ENCODE measurements around the gene PAF1.

Gene PAF1

DNA sequence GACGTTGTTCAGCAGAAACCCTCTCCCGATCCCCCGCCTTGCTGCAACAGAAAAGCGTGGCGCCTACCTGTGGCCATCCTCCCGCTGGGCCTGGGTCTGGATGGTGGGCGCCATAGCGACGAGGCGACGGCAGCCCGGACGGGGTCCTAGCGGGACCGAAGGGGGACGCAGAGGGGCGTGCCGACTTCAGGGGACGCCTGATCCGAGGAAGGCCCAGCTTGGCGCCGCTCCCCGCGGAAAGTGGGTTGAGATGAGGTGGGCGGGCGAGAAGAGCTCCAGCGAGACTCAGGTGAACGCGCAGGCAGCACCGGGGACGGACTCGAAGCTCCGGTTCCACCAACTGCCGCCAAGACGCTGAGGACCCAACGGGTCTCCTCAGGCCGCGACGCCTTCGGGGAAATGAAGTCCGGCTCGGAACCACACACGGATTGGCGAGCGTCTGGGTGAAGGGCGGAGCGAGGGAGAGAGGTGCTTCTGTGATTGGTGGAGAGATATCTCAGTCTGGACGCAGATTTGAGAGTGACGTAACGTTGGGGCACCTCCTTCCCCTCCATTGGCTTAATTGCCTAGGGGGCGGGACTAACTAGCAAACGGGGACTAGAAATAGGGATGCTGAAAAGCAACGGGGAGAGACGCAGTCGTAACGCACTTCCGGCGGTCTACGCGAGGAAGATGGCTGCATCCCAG, at the start of gene PAF1, which contains the start of gene MED29:
Gene PAF1, minus strand, starts transcription at position 356 of the 687 bp plus-strand sequence. Its CDS starts 242 bp downstream, at position 114.
Gene MED29, plus strand, starts transcription at position 628 of the 687 bp plus-strand sequence. Its CDS starts 45 bp downstream, at position 673.
- DNase-seq (ENCODE audit: low read depth in 4 of 4, low spot score in 1 of 4), result peak; percentile 78 to 92 (median 90)

DNA sequence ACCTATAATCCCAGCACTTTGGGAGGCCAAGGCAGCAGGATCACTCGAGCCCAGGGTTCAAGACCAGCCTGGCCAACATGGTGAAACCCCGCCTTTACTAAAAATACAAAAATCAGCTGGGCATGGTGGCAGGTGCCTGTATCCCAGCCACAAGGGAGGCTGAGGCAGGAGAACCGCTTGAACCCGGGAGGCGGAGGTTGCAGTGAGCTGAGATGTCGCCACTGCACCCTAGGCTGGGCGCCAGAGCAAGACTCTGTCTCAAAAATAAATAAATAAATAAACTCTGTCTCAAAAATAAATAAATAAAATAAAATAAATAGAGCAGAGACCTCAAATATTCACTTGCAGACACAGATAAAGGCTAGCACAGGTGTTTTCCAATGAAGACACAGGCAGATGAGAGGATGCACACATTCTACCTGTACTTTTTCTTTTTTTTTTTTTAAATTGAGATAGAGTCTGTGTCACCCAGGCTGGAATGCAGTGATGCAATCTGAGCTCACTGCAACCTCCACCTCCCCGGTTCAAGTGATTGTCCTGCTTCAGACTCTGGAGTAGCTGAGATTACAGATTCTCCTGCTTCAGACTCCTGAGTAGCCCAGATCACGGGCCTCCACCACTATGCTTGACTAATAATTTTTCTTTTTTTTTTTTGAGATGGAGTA, 47.5 kb upstream of the PAF1 start:
- no peak for DNase-seq (ENCODE audit: low read depth in 4 of 4, low spot score in 1 of 4)

DNA sequence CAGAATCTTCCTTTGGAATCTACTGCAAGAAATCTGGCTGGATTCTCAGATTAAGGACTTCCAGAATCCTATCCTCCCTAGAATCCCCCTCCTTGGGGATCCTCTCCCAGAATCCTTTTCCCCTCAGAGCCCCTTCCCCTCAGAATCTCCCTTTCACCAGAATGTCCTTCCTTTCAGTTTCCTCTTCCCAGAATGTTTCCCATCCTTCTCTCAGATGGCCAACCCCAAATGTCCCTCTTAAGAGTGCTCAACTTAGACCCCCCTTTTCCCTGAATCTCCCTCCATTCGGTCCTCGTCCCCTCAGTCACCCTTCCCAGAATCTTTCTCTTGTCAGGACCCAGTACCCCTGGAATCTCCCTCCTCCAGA, 45.4 kb upstream of the PAF1 start:
- DNase-seq (ENCODE audit: low read depth in 4 of 4, low spot score in 1 of 4), result no peak

DNA sequence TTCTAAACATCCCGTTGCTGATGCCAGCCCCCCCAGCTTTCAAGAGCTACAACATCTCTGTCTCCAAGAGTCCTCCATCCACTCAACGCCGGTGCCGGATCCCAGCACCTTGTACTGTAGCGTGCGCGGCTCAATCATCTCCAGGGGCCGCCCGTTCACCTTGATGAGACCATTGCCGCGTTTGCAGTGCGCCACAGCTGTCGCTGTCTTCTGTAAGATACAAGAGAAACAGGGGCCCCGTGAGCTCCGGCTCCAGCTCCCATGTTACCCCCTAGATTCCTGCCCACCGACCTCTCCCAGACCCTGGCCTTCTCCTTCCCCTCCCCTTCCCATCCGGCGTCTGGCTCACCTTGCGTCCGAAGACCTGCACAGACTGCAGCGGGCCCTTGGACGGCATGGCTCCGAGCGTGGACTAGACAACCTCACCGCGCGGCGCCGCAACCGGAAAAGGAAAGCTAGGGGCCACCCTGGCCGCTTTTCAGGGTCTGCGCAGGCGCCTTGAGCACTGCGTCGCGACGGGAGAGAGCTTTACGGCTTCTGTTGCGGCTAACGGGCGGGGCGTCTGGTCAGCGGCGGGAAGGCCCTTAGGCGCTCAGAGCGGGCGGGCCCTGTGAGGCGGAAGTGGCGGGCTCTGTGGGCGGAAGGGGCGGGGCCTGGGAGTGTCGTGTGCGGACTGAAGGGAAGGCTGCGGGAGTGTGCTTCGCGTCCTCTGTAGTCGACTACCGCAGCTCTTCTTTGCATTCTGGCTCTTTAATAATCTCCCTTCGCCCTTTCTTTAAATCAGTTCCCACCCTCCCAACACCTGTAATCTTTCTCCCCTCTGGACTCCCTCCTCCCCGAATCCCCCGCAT, 44.8 kb upstream of the PAF1 start, which contains the start of gene RPS16:
Gene RPS16, minus strand, starts transcription at position 451 of the 851 bp plus-strand sequence. Its CDS starts 54 bp downstream, at position 397.
- DNase-seq (ENCODE audit: low read depth in 4 of 4, low spot score in 1 of 4), result peak; percentile 98 to 99 (median 99)

GRCh38 chr19:39434123-39435076, 43.5 kb upstream of the PAF1 start:
- no peak for DNase-seq (ENCODE audit: low read depth in 4 of 4, low spot score in 1 of 4)

- DNase-seq (ENCODE audit: low read depth in 4 of 4, low spot score in 1 of 4), result no peak
Observed at GRCh38 chr19:39433480-39434079, 42.7 kb upstream of the PAF1 start.

- no peak for DNase-seq (ENCODE audit: low read depth in 4 of 4, low spot score in 1 of 4)
Observed at GRCh38 chr19:39432677-39433025, 41.7 kb upstream of the PAF1 start.

GRCh38 chr19:39430675-39431593, 40.0 kb upstream of the PAF1 start:
- no peak for DNase-seq (ENCODE audit: low read depth in 4 of 4, low spot score in 1 of 4)

- no peak for DNase-seq (ENCODE audit: low read depth in 4 of 4, low spot score in 1 of 4)
Observed at GRCh38 chr19:39428283-39429112, 37.6 kb upstream of the PAF1 start.

GRCh38 chr19:39427707-39428106, 36.8 kb upstream of the PAF1 start:
- no peak for DNase-seq (ENCODE audit: low read depth in 4 of 4, low spot score in 1 of 4)

DNA sequence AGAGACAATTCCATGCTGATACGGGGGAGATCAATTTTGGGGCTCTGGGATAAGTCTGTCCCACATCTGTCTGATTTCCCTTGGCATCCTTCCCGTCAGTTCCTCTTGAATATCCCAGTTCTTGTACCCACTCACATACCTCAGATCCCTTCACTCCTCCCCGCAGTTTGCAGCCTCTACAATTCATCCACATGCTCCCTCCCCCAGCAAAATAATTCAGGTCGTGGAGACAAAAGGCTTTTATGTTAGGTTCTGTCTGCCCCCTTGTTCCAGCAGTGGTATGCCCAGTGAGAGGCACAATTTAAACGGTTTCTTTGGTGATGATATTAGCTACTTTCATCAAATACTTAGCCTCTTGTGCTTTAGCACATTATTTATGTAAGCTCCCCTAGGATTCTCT, 35.3 kb upstream of the PAF1 start:
- no peak for DNase-seq (ENCODE audit: low read depth in 4 of 4, low spot score in 1 of 4)

DNA sequence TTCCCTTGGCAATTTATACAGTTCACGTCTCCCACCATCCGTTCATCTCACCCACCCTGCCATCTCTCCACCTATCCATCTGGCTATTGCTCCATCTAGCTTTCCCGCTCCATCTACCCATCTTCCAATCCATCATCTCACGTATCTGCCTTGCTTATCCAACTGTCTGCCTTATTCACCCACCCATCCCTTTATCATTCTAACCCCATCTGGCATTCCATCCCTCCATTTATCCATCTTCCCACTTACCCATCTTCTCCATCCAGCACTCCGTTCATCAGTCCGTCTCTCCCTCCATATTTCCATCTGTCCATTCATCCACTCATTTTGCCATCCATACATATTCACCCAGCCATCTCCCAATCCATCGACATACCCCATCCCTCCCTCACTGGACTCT, 34.8 kb upstream of the PAF1 start:
- DNase-seq (ENCODE audit: low read depth in 4 of 4, low spot score in 1 of 4), result no peak

DNA sequence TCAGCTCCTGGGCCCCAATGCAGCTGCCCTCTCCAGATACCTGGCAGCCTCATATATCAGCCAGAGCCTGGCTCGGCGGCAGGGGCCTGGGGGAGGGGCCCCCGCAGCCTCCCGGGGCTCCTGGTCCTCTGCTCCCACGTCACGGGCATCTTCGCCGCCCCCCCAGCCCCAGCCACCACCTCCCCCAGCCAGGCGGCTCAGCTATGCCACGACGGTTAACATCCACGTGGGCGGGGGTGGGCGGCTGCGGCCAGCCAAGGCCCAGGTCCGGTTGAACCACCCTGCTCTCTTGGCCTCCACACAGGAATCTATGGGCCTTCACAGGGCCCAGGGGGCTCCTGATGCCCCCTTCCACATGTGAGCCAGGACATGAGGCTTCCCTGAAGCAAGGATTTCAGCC, 34.0 kb upstream of the PAF1 start:
- DNase-seq (ENCODE audit: low read depth in 4 of 4, low spot score in 1 of 4), result no peak

DNA sequence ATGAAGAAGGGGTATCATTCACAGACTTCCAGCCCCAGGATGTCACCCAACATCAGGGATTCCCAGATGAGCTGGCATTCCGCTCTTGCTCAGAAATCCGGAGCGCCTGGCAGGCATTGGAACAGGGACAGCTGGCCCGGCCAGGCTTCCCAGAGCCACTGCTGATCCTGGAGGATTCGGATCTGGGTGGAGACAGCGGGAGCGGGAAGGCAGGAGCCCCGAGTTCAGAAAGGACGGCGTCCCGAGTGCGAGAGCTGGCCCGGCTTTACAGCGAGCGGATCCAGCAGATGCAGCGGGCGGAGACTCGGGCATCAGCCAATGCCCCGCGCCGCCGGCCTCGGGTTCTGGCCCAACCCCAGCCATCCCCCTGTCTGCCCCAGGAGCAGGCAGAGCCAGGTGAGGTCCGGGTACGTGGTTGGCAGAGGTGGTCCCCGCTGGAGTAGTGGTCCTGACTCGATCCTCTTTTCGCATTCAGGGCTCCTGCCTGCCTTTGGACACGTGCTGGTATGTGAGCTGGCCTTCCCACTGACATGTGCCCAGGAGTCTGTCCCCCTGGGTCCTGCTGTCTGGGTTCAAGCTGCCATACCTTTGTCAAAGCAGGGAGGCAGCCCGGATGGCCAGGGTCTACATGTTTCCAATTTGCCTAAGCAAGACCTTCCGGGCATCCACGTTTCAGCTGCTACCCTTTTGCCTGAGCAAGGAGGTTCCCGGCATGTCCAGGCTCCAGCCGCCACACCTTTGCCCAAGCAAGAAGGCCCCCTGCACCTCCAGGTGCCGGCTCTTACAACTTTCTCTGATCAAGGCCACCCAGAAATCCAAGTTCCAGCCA, 32.6 kb upstream of the PAF1 start:
- DNase-seq (ENCODE audit: low read depth in 4 of 4, low spot score in 1 of 4), result no peak

DNA sequence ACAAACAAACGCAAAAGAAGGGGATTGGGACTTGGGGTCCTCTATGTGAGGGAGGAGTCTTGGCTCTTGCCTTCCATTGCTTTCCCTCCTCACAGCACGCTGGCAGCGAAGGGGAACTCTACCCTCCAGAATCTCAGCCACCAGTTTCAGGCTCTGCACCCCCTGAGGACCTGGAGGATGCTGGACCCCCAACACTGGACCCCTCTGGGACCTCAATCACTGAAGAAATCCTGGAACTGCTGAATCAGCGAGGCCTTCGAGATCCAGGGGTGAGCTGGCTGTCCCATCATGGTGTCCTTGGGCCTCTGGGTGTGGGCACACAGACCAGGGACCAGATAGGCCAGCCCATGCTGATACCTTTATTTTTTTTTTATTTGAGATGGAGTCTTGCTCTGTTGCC, 31.1 kb upstream of the PAF1 start:
- DNase-seq (ENCODE audit: low read depth in 4 of 4, low spot score in 1 of 4), result no peak

DNA sequence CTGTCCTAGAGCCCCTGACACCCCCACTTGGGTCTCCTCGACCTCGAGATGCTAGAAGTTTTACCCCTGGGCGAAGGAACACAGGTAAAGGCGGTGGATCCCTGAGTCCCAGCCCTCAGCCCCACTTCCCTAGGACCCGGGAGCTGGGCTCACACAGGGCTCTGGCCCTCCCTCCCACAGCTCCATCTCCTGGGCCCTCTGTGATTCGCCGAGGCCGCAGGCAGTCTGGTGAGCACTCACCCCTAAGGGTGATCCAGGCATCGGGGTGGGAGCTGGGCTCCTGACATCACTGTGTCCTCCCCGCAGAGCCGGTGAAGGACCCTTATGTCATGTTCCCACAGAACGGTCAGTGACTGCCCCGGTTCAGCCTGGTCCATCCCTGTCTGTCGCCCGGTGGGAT, 29.9 kb upstream of the PAF1 start:
- no peak for DNase-seq (ENCODE audit: low read depth in 4 of 4, low spot score in 1 of 4)

DNA sequence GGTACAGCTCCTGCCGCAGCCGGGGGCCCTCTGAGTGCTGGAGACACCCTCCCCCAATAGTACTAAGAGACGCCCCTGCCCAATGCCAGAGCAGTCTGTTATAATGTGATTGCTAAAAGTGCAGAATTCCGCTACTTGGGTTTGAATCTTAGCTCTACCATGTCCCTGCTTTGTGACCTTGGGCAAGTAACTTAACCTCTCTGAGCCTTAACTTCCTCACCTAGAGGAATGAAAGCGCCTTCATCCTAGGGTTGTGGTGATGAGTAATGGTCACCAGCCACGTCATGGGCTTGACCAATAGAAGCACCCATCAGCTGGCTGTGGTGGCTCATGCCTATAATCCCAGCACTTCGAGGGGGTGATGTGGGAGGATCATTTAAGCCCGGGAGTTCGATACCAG, 28.1 kb upstream of the PAF1 start:
- DNase-seq (ENCODE audit: low read depth in 4 of 4, low spot score in 1 of 4), result no peak

Measured in stimulated activated CD4-positive, alpha-beta T cell treated with anti-CD3 and anti-CD28 coated beads, Interleukin-1b, Interleukin-23, amount 100 ng/mL, for 24 hours (primary cell).